Kidney epithelial cell (primary cell): Measurements from ENCODE around the gene SDK2. TPM values are rescaled to one million over a fixed set of nuclear protein-coding genes. Genes with fewer than 3 reads are reported as not detected.

Experiments used
- DNase-seq: peaks from one replicate; pipeline ENCODE4 v3.0.0-alpha.2; 2010; ENCODE audit warnings: low read depth
- H3K27me3 ChIP-seq: 2 replicates; pipeline ENCODE4 v1.6.0; 2011; ENCODE audit warnings: low read length; ENCODE audit not compliant: control insufficient read depth, insufficient read depth
- H3K36me3 ChIP-seq: 2 replicates; pipeline ENCODE4 v1.5.1; 2011; ENCODE audit warnings: low read length; ENCODE audit not compliant: control insufficient read depth, insufficient read depth
- H3K4me3 ChIP-seq: 2 replicates; pipeline ENCODE4 v1.5.1; 2011; ENCODE audit warnings: low read depth, mild to moderate bottlenecking, control low read depth, low read length
- CTCF ChIP-seq: IDR thresholded peaks from 2 replicates; pipeline ENCODE4 v1.5.1; 2011; ENCODE audit warnings: mild to moderate bottlenecking, moderate library complexity, low read length, control low read depth, inconsistent platforms; ENCODE audit not compliant: insufficient read depth, poor library complexity, severe bottlenecking
- total RNA-seq: library from RNA; depleted of rRNA; stranded (reverse); fragments of >200 nt; gene quantifications from 2 replicates; pipeline ENCODE4 v1.2.3, GENCODE V29; 2015

The SDK2 gene
- total RNA-seq, 1 donor from 2014 or later: 1.2 TPM

GRCh38 chr17:73423159-73423715, 221.0 kb downstream of the SDK2 start:
- DNase-seq: no peak
- Histone ChIP-seq H3K4me3 (no peak overlapping the region), H3K27me3 (no peaks in the 10 kb centered on the region), H3K36me3 (peaks cover under 1% of the 10 kb centered on the region)
- no peak for TF ChIP-seq CTCF

- no peak for TF ChIP-seq CTCF
- no peak for DNase-seq
- Histone ChIP-seq H3K36me3 (peaks cover 1% of the 10 kb centered on the region), H3K27me3 (no peaks in the 10 kb centered on the region), H3K4me3 (no peak overlapping the region)
These were observed 222.1 kb downstream of the SDK2 start for GRCh38 chr17:73422121-73422520.

- Histone ChIP-seq H3K36me3 (peaks cover 1% of the 10 kb centered on the region), H3K27me3 (no peaks in the 10 kb centered on the region), H3K4me3 (no peak overlapping the region)
- peak; percentile 10 for TF ChIP-seq CTCF
- no peak for DNase-seq
These were observed 223.3 kb downstream of the SDK2 start for GRCh38 chr17:73420897-73421296.

GRCh38 chr17:73419881-73420280, 224.4 kb downstream of the SDK2 start:
- TF ChIP-seq CTCF: no peak
- Histone ChIP-seq H3K27me3 (no peaks in the 10 kb centered on the region), H3K4me3 (no peak overlapping the region), H3K36me3 (peaks cover 1% of the 10 kb centered on the region)
- no peak for DNase-seq

GRCh38 chr17:73419051-73419450, 225.2 kb downstream of the SDK2 start:
- H3K4me3 ChIP-seq: no peak overlapping the region
- peaks cover 1% of the 10 kb centered on the region for H3K36me3 ChIP-seq
- no peaks in the 10 kb centered on the region for H3K27me3 ChIP-seq
- no peak for DNase-seq
- no peak for TF ChIP-seq CTCF

- DNase-seq: no peak
- Histone ChIP-seq H3K27me3 (no peaks in the 10 kb centered on the region), H3K4me3 (no peak overlapping the region), H3K36me3 (peaks cover 1% of the 10 kb centered on the region)
- TF ChIP-seq CTCF: no peak
These were observed 228.5 kb downstream of the SDK2 start for GRCh38 chr17:73415782-73416181.
